Suppressor macrophage (primary cell): Measurements from ENCODE around the gene TEDC1.

Experiments used
- DNase-seq, 4 experiments: peaks; one replicate each; pipeline ENCODE4 v3.0.0-alpha.2; 2020 to 2022

The TEDC1 gene

DNA sequence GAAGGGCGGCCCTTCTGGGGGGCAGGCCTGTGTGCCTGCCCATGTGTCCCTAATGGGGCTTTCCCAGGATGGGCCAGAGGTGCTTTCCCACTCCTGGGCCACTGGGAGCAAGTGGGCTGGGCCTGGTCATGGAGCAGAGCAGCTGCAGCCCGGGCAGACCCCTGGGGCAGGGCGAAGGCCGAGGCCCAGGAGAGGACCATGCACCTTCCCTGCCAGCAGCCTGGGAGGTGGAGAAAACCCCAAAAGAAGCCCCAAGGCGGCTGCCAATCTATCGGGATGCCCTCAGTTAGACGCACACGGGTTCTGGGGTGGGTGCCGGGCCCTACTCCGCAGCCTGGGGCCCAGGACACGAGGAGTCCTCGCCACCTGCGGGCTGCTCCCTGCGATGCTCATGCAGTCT lies 32.5 kb upstream of the TEDC1 start:
- no peak for DNase-seq

DNA sequence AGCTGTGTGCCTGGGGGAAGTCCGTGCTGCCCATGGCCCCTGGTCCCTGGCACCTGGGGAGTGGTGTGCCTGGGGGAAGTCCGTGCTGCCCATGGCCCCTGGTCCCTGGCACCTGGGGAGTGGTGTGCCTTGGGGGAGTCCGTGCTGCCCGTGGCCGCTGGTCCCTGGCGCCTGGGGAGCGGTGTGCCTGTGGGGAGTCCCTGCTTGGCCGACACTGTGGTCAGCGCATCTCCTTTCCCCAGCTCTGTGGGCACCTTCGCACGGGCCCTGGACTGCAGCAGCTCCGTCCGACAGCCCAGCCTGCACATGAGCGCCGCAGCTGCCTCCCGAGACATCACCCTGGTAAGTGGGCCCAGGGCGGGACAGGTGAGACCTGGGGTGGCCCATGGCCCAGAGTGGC lies 30.9 kb upstream of the TEDC1 start:
- DNase-seq, result no peak

GRCh38 chr14:105460616-105461015 lies 30.4 kb upstream of the TEDC1 start:
- DNase-seq, result no peak

- DNase-seq, result no peak
Observed at GRCh38 chr14:105461903-105462302, 29.1 kb upstream of the TEDC1 start.

DNA sequence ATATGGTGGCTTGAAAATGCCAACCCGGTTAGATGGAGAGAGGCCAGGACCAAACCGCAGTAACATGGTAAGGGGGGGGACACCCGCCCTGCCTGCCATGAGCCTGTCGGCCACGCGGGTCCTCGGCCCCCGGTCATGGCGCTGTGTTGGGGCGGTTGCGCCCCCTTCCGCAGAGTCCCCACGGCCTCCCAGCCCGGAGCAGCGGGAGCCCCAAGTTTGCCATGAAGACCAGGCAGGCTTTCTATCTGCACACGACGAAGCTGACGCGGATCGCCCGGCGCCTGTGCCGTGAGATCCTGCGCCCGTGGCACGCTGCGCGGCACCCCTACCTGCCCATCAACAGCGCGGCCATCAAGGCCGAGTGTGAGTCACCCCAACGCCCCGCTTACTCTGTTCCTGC lies 26.5 kb upstream of the TEDC1 start:
- no peak for DNase-seq

DNA sequence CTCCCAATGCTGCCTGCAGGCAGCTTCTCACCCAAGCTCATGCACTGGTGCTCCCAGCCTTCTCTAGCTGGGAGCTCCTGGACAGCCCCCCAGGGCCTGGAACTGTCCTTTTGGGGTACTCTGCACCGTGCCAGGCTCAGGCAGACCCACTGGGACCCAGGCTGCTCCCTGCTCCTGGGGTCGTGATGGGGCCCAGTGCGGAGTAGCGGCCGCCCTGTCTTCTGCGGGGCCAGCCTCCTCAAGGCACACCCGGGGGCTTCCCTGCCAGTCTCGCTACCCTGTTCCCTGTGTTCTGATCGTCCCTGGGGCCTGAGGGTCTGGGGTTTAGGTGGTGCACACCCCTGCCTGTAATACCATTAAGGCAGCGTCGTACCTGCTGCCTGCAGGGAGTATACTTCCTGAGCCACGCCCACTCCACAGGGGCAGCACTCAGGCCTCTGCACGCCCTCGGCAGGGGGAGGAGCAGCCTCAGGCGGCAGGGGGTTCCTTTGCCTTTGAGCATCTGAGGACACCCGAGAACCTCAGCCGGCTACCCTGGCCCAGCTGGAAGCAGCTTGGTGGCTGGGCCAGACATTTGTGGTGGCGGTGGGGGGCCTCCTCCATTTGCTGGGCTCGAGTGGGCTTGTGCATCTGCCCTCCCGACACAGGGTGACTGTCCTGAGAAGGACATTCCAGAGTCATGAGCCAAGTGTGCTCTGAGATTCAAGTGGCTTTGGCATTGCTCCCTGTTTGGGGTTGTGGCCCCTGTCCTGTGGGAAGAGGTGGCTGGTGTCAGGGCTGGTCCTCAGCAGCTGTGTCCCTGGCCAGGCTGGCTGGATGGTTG lies 25.6 kb upstream of the TEDC1 start:
- no peak for DNase-seq

DNA sequence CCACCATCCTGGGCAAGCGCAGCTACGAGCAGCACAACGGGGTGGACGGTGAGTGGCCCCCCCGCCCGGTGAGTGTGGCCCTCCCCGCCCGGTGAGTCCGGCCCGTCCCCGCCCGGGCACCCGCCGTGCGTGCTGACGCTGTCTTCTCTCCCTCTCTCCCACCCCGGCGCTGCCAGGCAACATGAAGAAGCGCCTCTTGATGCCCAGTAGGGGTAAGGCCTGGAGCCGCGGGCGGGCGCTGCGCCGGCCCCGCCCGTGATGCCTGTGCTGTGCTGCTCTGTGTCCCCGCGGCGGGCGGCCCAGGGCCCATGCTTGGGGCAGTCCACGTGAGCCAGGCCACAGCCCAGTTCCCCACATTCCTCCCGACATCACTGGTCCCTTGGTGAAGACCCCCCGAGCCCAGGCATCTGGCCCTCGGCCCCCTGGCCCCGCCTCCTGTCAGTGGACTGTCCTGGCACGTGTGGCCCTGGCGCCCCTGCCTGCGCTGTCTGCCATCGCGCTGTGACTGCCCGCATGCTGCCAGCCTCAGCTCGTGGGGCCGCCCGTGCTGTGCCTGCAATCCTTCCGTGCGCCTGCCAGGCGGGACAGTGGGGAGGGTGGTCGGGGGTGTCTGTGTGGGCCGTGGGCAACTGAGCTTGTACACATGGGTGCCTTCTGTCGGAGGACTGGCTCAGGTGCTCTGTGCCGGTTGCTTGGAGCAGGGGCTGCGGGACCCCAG lies 24.4 kb upstream of the TEDC1 start:
- DNase-seq, result no peak

DNA sequence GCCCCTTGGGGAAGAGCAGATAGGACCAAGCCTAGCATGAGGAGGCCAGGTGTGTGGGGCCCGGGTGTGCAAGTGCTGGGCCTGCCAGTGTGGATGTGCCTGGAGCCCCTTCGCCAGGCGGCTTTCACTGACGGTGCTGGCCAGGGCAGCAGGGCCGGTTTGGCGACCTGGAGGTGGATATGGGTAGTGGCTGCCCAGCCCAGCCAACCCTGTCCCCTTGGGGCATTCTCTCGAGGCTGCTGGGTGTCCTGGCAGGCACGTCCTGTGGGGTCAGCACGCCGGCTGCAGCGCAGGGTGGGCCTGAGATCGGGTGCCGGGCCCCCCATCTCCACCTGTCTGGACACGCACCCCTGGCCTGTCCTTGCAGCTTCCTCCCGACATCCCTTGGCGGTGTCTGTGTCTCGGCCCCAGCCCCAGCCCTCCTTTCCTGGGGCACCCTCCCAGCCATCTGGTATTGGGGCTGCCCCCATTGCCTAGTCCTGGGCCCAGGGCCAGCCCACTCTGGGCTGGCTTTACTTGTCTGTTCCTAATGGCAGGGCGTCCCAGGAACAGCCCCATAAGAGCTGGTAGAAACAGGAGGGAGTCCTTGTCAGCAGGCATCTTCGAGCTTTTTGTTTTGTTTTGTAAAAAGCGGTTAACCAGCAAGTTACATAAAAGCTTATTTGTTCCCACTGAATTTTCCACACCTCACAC lies 23.7 kb upstream of the TEDC1 start:
- no peak for DNase-seq

DNA sequence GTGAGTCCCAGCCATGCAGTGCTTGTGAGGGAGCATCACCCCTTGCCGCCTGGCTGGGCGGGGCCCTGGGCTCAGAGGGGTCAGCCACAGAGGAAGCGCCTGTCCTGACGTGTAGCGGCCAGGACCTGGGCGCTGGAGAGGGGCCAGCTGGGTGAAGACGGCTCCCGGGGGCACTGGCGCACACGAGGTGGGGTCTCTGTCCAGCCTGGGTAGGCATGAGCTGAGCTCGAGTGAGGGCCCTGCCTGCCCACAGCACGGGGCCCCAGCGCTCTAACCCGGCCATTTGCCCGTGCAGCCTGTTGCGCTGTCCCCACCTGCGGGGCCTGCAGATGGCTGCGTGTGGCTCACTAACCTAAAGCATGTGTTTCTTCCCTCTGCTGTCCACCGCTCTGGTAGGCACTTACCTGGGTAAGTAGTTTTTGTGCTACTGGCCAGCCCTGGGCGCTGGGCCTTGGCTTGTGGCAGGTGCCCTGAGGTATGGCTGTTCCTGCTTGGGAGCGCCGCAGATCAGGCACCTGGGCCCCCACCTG lies 23.0 kb upstream of the TEDC1 start:
- DNase-seq, result no peak

- no peak for DNase-seq
Observed at GRCh38 chr14:105468621-105469241, 22.3 kb upstream of the TEDC1 start.

DNA sequence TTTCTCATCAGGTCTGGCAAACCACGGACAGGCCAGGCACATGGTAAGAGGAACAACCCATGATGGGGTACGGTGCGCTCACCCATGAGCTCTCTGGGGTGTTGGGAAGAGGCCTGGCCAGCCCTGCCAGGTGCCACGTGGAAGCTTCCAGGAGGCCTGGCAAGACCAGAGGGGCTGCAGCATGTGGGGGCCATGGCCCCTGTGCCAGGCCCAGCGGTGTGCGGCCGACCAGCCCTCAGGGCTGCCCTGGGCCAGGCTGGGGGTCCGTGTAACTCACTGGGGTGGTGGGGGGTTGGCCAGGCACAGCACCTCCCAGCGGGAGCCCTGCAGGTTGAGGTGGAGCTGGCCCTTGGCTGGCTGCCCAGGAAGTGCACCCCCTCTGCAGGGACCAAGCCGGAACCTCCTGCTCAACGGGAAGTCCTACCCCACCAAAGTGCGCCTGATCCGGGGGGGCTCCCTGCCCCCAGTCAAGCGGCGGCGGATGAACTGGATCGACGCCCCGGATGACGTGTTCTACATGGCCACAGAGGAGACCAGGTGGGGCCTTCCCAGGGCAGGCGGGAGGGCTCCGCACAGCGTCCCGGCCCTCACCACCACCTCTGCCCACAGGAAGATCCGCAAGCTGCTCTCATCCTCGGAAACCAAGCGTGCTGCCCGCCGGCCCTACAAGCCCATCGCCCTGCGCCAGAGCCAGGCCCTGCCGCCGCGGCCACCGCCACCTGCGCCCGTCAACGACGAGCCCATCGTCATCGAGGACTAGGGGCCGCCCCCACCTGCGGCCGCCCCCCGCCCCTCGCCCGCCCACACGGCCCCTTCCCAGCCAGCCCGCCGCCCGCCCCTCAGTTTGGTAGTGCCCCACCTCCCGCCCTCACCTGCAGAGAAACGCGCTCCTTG lies 21.3 kb upstream of the TEDC1 start:
- no peak for DNase-seq

GRCh38 chr14:105470350-105471296 lies 20.4 kb upstream of the TEDC1 start:
- no peak for DNase-seq

DNA sequence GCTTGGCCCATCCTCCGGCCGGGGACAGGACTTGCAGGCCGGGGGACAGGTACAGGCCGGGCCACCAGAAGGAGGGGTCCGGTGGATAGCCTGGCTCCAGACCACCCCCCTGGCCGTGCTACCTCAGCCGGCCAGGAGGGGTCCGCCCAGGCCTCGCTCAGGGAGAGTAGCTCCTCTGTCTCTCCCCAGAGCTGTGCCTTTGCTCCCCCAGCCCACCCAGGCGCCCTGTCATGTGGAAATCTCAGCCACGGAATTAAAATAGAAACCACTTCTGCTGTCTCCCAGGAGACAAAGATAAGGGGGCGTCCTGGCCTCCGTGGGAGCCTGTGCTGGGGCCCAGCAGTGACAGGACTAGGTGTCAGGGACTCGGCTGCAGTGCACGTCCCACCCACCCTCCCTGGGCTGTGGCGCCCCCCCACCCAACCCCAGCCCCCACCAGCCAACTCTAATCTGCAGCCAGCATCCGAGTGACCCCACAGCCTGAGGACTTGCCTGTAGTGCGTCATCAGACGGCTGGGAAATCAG lies 19.7 kb upstream of the TEDC1 start:
- DNase-seq, result no peak

DNA sequence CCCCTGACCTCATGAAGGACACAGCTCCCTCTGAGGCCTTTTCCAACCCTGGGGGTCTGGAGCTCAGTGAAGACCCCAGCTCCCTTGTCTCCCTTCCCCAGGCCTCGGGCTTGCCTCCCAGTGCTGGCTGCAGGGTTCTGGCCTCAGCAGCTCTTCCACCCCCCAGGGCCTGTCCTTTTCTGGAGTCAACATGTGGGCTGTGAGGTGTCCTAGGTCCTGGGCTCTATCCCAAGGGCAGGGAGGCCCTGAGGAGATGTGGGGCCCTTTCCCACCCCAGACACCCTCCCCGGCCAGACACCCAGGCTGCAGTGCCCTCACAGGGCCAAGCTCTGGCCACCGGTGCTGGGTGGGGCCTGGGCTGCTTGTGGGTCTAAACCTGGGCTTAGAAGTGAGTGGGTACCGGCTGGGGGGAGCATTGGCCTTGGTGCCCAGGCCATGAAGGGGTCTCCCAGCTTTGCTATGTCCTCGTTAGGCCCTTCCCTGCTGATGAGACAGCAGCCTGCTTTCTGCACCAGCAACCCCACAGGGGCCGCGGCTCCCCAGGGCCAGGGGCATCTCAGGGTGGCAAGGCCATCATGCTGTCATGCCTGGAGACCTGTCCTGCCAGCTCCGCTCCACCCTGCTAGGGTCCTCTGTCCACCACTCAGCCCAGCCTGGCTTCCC lies 19.1 kb upstream of the TEDC1 start:
- DNase-seq, result no peak

DNA sequence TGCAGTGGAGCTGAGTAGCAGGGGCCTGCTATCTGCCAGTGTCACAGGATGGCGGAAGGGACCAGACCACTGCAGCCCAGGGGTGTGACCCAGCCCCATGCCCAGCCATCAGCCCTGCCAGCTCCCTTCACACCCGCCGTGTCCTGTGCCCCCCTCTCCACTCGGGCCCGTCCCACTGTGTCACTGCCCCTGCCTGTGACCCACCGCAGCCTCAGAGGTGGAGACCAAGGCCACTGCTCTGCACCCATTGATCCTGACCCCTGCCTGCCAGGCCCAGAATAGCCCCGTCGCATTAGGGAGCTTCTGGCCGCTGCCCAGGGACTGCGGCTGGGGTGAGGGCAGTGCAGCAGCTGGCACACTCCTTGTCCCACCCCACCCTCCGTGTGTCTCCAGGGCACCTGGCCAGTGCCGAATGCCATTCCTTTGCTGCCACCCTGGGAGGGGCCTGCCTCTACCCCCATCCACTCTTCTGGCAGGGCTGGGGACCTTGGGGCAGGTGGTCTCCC lies 18.5 kb upstream of the TEDC1 start:
- no peak for DNase-seq

GRCh38 chr14:105473033-105473676 lies 17.9 kb upstream of the TEDC1 start:
- no peak for DNase-seq

DNA sequence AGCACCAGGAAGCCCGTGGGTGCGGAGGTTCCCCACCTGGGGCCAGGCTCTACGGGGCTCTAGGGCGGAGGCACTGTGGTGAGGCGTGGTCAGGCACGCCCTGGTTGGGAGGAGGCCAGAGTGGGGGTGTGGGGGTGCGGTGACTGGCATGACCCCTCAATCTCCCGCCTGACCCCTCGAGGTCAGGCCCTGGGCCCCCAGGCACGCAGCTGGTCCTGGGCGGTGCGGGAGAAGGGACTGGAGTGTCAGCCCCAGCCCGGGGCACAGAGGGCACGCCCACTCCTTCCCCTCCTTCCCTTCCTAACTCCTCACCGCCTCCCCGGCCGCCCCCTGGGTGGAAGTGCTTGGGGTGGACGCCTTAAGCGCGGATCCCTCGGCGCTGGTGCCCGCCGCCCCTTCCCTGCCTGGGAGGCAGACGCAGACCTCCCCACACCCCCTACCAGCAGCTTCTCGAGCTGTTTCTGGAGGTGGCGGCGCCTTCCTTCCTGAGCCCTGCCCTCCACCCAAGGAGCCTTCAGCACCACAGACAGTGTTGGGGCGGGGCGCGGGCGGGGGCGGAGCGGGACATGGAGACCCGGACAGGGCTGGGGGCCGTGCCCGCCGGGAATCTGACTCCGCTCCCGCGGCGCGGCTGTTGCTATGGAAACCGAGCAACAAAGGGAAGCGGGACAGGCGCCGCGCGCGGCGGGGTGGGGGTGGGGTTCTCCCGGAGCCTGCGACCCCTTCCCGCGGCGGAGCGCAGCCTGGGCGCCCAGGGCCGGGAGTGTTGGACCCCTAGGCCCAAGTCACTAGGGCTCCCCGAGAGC lies 17.2 kb upstream of the TEDC1 start:
- DNase-seq, result peak; percentile 17 to 62 (median 44)
